Dedifferentiated amniotic fluid mesenchymal stem cell (primary cell): ENCODE data around the gene RNF8.
"Not testable (repeated sequence)": the region's sequence is repeated elsewhere in the genome, so short reads cannot be mapped to it uniquely, and the experiment has no call there.

Source experiments
- DNase-seq: peaks from one replicate; pipeline ENCODE4 v3.0.0-alpha.2; 2016; ENCODE audit errors: extremely low spot score

The RNF8 gene

GRCh38 chr6:37353761-37354525, at the start of gene RNF8:
Gene RNF8, plus strand, starts transcription at chr6:37353983. Its CDS starts 182 bp downstream, at chr6:37354165.
- DNase-seq: peak; percentile 78

- DNase-seq: no peak
These were observed 49.0 kb upstream of the RNF8 start for GRCh38 chr6:37304766-37305165.

GRCh38 chr6:37305841-37306425, 47.9 kb upstream of the RNF8 start:
- no peak for DNase-seq

- no peak for DNase-seq
These were observed 47.1 kb upstream of the RNF8 start for GRCh38 chr6:37306624-37307222.

GRCh38 chr6:37307484-37307883, 46.3 kb upstream of the RNF8 start:
- not testable (repeated sequence) for DNase-seq

- DNase-seq: no peak
These were observed 45.5 kb upstream of the RNF8 start for GRCh38 chr6:37308069-37308815.

GRCh38 chr6:37309046-37309445, 44.7 kb upstream of the RNF8 start:
- DNase-seq: no peak

GRCh38 chr6:37309692-37310091, 44.1 kb upstream of the RNF8 start:
- DNase-seq: no peak

- DNase-seq: no peak
These were observed 42.8 kb upstream of the RNF8 start for GRCh38 chr6:37310966-37311365.

- no peak for DNase-seq
These were observed 41.9 kb upstream of the RNF8 start for GRCh38 chr6:37311741-37312473.

GRCh38 chr6:37313723-37314486, 39.9 kb upstream of the RNF8 start:
- no peak for DNase-seq

GRCh38 chr6:37314487-37315156, 39.2 kb upstream of the RNF8 start:
- DNase-seq: no peak

- DNase-seq: no peak
These were observed 38.6 kb upstream of the RNF8 start for GRCh38 chr6:37315157-37315515.

GRCh38 chr6:37316071-37316470, 37.7 kb upstream of the RNF8 start:
- DNase-seq: no peak

- no peak for DNase-seq
These were observed 36.3 kb upstream of the RNF8 start for GRCh38 chr6:37317312-37318038.

GRCh38 chr6:37319156-37319555, 34.6 kb upstream of the RNF8 start:
- no peak for DNase-seq

- DNase-seq: no peak
These were observed 33.8 kb upstream of the RNF8 start for GRCh38 chr6:37319856-37320480.

- DNase-seq: no peak
These were observed 33.1 kb upstream of the RNF8 start for GRCh38 chr6:37320646-37321045.

GRCh38 chr6:37321101-37321500, 32.7 kb upstream of the RNF8 start:
- no peak for DNase-seq
